RPMI8226 (cell line): ENCODE data around the gene NDUFC2.
"Not testable (repeated sequence)": the region's sequence is repeated elsewhere in the genome, so short reads cannot be mapped to it uniquely, and the experiment has no call there.

Experiments used
- DNase-seq: peaks from one replicate; pipeline ENCODE4 v3.0.0-alpha.2; 2015

The NDUFC2 gene

DNA sequence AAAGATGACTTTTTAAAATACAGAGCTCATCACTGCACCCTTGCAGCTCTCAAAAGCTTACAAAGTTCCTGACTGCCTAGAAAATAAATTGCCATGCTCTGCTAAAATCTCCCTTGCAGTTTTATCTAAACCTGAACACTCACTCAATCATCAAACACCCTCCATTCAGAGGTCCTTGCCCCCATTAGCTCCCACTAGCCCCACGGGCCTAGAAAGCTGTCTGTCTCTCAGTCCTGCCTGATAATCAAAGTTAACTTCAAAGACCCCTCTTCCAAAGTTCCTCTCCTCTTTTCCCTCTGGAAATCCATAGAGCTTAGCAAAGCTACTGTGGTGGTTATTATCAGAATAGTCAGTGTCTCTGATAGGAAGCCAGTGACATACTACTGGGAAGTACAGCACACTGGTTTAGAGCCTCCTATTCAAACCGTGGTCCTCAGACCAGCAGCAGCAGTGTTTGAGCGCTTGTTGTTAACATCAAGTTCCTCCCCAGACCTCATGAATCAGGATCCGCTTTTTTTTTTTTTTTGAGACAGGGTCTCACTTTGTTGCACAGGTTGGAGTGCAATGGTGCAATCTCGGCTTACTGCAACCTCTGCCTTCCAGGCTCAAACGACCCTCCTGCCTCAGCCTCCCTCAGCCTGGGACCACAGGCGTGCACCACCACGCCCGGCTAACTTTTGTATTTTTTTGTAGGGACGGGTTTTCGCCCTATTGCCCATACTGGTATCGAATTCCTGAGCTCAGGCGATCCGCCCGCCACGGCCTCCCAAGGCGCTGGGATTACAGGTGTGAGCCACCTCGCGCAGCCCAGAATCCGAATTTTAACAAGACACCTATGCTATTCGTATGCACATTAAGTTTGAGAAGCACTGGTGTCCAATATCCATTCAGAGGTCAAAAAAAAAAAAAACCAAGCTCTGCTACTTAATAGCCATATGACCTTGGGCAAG, 1.2 kb downstream of the NDUFC2 start:
- no peak for DNase-seq

DNA sequence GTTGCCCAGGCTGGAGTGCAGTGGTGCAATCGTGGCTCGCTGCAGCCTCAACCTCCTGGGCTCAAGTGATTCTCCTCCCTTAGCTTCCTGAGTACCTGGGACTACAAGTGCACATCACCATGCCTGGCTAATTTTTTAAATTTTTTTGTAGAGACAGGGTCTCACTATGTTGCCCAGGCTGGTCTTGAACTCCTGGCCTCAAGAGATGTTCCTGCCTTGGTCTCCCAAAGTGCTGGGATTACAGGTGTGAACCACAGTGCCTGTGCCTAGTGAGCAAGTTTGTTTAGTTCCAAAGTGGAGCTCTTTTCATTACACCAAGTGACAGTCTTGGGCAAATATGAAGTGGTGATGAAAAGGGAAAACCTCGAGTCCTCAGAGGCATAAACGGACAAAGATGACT, 2.1 kb downstream of the NDUFC2 start:
- not testable (repeated sequence) for DNase-seq

DNA sequence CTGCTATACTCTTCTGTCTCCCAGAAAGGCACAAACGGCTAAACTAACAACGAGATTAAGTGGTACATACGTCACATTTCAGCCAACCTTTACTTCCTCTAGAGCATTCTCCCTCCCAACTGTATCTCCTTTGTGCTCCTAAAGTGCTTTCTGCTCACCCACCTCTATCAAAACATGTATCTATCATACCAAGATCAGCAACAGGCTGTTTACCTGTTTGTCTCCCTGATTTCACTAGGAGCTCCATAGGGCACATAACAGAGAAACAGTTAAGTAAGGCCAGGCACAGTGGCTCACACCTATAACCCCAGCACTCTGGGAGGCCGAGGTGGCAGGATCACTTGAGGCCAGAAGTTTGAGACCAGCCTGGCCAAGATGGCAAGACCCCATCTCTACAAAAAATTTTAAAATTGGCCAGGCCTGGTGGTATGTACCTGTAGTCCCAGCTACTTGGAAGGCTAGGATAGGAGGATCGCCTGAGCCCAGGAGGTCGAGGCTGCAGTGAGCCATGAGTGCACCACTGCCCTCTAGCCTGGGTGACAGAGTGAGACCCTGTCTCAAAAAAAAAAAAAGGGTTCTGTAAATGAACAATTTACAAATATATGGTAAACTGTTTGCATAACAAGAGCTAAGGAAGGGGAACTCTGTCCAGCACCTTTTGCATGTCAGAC, 2.8 kb downstream of the NDUFC2 start:
- no peak for DNase-seq

DNA sequence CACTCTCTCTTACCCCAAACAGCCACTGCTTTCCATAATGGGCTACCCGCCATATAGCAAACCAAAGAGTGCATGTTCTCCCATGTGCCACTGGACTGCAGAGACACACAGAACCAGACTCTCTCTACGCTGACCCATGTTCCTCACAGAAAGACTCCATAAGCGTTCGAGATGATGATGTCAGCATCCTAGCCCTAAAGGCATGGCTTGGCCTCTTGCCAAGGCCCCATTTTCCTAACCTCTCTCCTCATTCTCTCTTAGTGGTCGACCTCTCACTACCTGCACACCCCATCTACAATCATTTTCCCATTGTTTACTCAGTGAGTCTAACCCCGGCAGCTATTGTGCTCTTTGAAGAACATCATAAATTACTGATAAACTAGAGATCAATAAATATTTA, 4.9 kb downstream of the NDUFC2 start:
- no peak for DNase-seq

DNA sequence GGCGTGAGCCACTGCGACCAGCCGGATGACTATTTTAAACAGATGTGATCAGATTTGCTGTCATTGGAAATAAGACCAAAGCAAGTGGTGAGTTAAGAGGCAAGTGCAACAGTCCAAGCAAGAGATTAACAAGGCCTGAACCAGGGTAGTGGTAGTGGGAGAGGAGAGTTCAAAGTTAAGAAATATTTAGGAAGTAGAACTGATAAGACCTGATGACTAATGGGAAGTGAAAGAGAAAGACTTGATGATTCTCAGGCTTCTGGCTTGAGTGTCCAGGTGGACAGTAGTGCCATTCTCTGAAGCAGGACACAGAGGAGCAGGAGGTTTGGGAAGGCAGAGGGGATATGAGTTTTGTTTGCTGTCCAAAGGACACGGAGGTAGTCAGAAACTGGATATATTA, 7.2 kb downstream of the NDUFC2 start:
- no peak for DNase-seq

DNA sequence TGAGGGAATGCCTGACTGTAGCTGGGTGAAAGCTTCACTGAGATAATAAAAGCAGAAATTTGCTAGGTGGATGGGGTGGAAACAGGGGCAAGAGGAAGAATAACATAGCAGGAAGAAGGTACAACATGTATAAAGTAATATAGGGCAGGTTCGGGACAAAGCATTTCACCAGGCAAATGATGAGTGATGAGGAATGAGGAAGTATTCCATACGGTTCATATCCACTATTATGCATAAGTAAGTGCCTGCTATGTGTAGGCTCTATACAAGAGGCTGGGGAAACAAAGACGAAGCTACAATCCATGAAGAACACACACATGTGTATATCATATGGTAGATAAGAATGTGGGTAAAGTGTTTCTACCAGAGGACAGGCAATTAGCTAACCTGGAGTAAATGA, 7.9 kb downstream of the NDUFC2 start:
- DNase-seq, result no peak

DNA sequence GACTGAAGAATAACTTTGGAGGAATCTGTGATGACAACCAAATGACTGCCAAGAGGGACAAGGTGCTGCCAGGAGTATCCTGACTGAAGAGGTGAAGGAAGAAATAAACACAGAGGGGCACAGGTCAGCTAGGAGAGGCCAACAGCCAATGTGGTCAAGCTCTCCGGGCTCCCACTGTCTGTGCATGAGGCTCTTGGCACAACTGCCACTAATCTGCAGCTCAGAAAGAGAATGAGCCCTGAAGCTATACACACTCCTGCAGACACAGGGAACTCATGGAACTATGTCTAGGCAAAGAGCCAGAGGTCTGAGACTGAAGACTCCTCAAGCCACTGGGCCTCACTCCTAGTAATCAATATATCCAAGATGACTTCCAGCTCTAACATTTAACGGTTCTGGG, 9.0 kb downstream of the NDUFC2 start:
- DNase-seq, result no peak

DNA sequence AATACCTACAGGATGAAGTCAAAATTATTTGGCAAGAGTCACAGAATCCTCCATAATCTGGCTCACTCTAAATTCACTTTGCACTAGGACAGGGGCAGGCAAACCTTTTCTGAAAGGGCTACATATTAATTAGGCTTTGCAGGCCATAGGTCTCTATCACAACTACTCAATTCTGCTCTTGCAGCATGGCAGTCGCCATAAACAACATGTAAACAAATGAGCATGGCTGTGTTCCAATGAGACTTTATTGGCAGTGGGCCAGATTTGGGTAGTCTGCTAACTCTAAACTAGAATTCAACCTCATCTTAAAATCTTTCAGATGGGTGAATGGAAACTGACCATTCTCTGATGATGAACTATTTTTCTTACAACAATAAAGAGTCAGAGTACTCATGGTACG, 10.2 kb downstream of the NDUFC2 start:
- no peak for DNase-seq

DNA sequence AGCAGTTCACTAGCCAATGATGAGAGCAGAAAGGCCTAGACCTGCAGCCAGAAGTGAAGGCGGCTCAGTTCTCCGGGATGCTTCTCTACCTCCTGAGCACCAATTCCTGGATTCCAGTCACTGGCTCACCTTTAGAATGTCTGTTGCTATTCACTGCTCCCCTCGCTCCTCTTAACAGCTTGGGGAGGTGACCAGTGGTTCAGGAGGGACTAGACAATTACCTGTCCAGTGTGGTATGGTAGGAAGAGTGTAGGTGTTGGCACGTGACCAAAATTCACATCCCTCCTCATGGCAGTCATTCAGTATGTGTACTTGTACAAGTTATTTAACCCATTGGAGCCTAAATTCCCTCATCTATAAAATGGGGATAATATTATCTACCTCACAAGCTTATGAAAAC, 12.0 kb downstream of the NDUFC2 start:
- DNase-seq, result no peak

DNA sequence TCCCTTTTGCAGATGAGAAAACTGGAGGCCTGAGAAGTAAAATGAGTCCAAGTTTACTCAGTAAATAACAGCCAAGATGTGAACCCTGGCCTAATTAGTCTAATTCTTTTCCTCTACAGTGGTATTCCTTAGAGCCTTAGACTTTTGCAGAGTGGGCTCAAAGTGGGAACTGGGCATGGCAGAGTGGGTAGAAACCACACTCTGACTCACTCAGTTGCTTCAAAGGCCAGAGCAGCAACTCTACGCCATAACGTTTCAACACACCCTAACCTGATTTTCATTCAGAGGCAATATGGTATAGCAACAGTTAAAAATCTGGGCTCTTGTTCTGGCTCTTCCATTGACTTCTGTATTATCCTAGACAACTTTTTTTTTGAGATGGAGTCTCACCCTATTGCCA, 13.2 kb downstream of the NDUFC2 start:
- DNase-seq, result no peak

DNA sequence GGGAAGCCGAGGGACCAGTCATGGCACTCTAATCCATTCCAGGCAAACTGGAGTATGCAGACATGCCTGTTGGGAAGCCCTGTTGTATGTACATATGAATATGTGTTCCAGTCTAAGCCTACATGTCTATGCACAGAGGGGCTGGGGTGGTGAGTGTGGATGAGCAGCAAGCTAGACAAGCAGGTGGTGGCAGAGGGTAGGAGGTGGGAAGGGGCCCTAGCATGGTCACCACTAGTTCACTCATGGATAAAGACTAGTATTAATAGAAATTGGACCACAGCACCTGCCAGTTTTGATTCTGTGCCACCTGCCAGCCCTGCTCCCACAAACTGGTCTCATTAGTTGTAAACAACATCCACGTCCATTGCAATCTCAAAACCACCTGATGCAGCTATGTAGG, 14.5 kb downstream of the NDUFC2 start:
- no peak for DNase-seq

DNA sequence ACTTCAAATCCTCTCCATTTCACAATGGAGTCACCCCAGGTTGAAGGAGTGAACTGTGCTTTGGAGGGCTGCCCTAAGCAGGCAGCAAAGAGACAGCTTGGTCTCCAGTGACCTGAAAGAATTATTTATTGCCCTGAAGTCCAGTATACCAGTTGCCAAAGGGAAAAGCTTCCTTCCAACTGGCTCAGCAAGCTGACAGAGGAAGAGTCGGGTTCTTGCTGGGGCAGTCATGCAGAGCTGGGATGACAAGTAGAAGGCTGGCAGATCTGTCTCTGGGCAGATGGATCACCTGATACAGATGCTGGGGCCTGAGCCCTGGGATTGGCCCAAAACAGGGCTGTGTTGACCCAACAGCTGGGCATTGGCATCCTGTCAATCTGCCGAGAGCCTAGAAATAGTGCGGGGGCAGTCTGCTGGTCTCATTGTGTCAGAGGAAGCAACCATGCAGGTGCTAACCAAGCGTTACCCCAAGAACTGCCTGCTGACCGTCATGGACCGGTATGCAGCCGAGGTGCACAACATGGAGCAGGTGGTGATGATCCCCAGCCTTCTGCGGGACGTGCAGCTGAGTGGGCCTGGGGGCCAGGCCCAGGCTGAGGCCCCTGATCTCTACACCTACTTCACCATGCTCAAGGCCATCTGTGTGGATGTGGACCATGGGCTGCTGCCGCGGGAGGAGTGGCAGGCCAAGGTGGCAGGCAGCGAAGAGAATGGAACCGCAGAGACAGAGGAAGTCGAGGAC, 16.1 kb downstream of the NDUFC2 start, which contains the start of gene THRSP:
TSS of gene THRSP (plus strand) at position 422 of the 742 bp plus-strand sequence. CDS start at position 443, 21 bp downstream.
- DNase-seq, result no peak

DNA sequence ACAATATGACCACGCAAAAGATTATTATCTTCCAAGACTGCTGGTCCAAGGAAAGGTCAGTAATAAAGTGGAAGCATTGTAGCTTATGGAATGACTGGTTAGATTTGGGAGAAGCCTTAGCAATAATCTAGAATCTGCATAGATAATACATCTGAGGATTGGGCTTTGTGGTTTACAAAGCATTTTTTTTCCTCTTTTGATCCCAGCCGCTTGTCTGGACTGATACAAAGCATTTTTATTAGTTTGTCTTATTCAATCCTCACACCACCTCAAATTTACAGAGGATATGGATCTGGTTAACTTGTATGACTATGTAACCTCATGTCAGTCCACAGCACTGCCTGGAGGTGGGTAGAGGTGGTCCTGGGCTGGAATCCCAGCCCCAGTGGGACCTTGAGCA, 17.0 kb downstream of the NDUFC2 start:
- no peak for DNase-seq

DNA sequence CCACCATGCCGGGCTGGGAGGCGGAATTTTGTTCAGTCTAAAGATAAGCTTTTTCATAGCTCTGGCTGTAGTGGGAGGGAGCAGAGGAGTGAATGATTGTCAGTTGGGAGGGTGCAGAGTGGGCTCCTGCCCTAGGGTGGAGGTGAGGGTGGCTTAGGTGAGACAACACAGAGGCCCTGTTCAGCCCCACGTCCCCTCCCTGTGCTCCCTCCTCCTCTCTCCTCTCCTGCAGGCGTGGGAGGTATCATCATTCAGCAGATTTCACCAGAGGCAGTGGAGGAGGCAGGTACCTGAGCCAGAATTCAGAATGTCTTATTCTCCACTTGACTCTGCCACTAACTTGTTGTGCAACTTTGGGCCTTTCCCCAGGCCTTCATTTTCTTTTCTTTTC, 17.7 kb downstream of the NDUFC2 start:
- no peak for DNase-seq

DNA sequence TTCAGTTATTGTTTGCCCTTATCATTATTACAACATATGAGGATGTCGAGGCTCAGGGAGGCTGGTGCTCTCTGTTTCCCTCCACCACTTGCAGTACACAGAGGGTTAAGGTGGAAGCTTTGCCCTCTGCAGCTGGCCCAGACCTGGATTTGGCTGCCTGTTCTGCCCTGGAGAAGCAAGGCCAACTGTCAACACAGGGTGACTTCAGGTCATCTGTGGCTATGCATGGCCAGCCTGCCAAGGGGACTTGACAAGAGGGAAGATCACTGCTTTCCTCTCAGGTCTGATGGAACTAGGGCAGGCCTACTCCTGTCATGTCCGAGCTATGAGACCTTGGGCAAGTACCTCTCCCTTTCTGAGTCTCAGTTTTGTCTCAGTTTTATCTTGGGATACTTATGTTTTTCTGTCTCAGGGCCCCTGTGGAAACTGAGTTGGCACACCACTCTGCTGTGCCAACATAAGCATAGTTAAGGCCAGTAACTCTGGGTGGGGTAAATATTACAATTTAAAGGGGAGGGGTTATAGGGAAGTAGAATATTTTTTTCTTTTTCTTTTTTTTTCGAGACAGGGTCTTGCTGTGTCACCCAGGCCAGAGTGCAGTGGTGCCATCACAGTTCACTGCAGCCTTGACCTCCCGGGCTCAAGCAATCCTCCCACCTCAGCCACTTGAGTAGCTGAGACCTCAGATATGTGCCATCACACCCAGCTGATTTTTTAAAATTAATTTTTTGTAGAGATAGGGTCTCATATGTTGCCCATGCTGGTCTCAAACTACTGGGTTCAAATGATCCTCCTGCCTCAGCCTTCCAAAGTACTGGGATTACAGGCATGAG, 18.4 kb downstream of the NDUFC2 start:
- no peak for DNase-seq

DNA sequence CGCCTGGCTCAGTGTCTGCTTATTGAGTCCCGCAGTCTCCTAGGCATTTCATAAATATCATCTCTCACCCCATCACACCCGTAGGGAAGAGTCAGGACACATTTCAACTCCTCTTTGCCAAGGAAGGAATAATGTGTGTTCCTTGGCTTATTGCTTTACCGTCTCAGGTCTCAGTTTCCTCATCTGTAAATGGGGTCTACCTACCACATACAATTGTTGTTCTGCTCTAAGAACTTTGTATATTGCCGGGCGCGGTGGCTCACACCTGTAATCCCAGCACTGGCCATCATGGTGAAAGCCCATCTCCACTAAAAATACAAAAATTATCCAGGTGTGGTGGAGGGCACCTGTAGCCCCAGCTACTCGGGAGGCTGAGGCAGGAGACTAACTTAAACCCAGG, 19.1 kb downstream of the NDUFC2 start:
- no peak for DNase-seq

DNA sequence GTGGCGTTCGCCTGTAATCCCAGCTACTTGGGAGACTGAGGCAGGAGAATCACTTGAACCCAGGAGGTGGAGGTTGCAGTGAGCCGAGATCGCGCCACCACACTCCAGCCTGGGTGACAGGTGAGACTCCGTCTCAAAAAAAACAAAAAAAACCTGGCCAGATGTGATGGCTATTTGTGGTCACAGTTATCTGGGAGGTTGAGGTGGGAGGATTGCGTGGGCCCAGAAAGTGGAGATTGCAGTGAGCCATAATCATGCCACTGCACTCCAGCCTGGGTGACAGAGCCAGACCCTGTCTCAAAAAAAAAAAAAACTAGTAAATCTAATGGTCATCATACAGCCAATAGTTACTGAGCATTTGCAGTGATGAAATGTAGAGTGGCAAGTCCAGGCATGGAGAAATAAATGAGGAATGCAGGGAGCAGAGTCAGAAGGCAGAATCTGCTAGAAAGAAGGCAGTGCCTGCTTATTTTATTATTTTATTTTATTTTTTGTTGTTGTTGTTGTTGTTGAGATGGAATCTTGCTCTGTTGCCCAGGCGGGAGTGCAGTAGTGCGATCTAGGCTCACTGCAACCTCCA, 19.8 kb downstream of the NDUFC2 start:
- DNase-seq, result not testable (repeated sequence)

DNA sequence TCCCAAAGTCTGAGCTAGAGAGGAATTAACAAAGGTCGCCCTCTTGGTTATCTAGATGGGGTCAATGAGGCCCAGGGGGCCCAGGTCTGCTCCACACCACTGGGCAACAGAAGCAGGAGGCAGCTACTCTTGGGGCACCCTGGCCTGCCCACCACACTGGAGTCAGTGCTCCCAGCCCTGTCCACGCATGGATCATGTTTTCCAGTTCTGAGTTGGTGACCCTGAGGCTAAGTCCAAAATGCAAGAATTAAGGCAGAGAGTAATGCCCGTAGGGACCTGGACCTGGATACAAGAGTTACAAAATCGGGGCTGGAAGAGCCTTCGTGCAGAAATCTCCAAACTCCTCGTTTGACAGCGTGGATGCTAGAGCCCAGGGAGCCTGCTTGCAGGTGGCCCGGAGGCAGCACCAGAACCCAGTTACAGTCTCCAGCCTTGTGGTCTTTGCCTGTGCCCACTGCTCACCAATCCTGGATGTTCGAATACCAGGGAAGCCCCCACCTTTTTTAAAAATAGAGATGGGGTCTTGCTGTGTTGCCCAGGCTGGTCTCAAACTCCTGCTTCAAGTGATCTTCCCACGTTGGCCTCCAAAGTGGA, 22.1 kb downstream of the NDUFC2 start:
- no peak for DNase-seq

DNA sequence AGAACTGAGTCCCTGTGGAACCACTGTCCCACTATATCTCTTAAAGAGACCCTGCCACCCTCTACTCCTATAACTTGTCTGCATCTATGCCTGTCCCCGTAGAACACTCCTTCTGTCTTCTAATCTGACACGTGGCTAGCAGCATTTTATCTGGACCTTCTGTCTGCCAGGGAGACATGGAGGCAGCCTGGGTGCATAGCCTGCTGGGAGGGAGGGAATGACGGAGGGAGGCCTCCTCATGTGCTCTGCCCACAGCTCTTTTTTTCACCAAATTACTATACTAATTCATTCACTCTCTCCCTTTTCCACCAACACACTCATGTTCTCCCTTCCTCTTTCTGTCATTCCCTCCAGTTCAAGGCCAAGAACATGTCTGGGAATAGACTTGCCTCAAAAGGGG, 23.6 kb downstream of the NDUFC2 start:
- DNase-seq, result no peak

DNA sequence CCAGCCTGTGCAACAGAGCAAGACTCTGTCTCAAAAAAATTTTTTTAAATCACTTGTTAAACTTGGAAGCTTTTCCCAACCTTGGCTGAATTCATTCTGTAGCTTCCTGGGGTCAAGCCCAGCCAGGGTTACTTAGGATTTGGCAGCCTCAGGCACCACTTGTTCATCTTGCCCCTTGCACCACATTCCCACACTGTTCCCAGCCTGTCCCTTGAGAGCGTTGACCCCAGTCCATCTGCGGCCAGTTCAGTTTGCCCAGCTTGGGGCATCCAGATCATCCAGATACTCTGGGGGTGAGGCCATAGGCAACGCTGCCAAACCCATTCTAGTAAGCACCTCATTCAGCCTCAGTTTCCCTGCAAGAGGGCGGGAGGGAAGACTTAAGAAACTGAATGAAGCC, 24.7 kb downstream of the NDUFC2 start:
- DNase-seq, result no peak

DNA sequence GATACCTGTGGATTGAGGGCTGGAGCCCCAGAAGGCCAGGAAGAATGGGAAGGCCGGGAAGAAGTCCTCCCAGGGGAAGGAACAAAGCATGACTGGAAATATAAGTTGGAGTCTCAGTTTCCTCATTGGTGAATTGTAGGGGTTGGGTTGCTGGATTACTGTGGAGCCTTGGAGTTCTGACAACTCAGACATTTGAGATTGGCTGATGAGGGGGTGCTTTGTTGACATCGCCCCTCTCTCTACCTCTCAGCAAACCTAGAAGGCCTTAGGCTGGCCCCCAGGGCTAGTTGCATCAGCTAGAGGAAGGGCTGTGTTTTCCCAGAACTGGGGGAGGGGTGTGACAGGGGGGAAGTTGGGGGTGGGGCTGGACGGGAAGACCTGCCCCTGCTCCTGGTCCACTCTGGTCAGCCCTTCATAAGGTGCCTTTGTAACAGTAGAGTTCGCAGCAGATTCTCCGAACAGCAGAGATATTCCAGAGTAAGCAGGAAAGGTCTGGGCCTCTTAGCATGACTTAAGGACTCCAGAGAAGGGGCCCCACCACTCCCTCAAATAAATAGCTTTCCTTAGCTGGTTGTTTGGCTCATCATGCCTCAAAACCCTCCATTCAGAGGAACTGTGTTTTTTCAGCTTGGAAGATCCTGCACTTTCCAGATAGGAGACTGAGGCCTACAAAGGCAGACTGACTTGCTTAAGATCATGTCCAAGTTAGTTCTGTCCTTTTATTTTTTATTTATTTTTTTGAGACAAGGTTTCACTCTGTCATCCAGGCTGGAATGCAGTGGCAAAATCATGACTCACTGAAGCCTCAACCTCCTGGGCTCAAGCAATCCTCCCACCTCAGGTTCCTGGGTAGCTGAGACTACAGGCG, 28.5 kb downstream of the NDUFC2 start:
- no peak for DNase-seq
